Measurements from ENCODE around the gene SYT5. TPM values are rescaled to one million over a fixed set of nuclear protein-coding genes. Genes with fewer than 3 reads are reported as not detected.
A peak's percentile ranks its signal among the peaks of the same experiment; 100 is the strongest.

The SYT5 gene
- total and polyA plus RNA-seq, 2 of the 8 experiments (the other 6 are each of a cell fraction or from before 2014, with no cell fraction given), result 0.35 to 0.67 TPM

DNA sequence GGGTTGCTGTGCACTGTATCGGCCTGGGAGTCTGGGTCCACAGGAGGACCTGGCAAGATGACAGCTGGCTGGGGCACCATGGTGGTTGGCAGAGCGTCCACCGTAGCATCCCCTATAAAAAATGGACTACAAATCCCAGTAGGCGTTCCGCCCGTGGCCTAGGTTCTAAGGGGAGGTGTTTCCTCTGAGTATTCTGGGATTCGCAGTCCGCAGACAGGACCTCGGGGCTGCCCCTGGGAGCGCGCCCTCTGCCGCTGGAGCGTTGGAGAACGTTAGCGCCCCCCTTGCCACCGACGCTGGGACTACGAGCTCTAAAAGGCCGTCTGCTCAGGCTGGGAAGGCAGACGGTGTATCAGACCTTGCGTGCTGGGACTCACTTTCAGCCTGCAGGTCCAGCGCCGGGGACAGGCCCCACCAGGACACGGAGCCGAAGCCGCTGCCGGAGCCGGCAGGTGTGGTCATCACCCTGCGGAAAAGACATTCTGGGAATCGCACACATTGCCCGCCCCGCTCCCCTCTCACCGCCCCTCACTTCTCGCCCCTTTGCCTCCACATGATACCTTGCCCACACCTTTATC, 14.0 kb downstream of the SYT5 start (continued):
- TF ChIP-seq SAP30 (IDR thresholded peaks at IDR 0.05; ENCODE audit: insufficient read depth, insufficient replicate concordance, low read length), result no peak
- TF ChIP-seq SP1 (IDR thresholded peaks at IDR 0.05; ENCODE audit: low read depth, low read length), result peak; percentile 56; the same call in 1 of the 2 replicates
- TF ChIP-seq ATF3 (IDR thresholded peaks at IDR 0.05; ENCODE audit: insufficient read depth, low read depth, low read length), result peak; percentile 74; the same call in 1 of the 2 replicates
- TF ChIP-seq TCF12 (IDR thresholded peaks at IDR 0.05; ENCODE audit: low read depth, low read length), result 0 out of 2 replicates have a peak, but pooled peaks have one; percentile 15
- TF ChIP-seq RAD21 (IDR thresholded peaks at IDR 0.05 in 1 of 2, conservative IDR thresholded peaks at IDR 0.05 in 1 of 2; ENCODE audit: low read depth in 2 of 2, low read length in 2 of 2), result peak in 1 of 2 experiments; percentile 34; a peak in 2 of 4 replicates
- TF ChIP-seq SIN3A (conservative IDR thresholded peaks at IDR 0.05 in 1 of 2, IDR thresholded peaks at IDR 0.05 in 1 of 2; ENCODE audit: low read depth in 1 of 2, low read length in 2 of 2), result peak; percentile 75 to 95; a peak in 2 of 4 replicates
- TF ChIP-seq KDM4A (IDR thresholded peaks at IDR 0.05; ENCODE audit: low read depth, low read length, severe bottlenecking), result peak; percentile 48
- no peak for TF ChIP-seq POLR2A (IDR thresholded peaks at IDR 0.05; ENCODE audit: control extremely low read depth in 1 of 2, low read depth in 2 of 2, low read length in 2 of 2)
- 0 out of 2 replicates have a peak, but pooled peaks have one; percentile 44 for TF ChIP-seq FOSL1 (IDR thresholded peaks at IDR 0.05; ENCODE audit: insufficient read depth, low read depth, low read length)
- TF ChIP-seq SIX5 (IDR thresholded peaks at IDR 0.05; ENCODE audit: low read depth, low read length), result peak; percentile 96
- TF ChIP-seq POU5F1 (IDR thresholded peaks at IDR 0.05; ENCODE audit: low read depth, low read length), result no peak
- peak; percentile 68 for TF ChIP-seq YY1 (IDR thresholded peaks at IDR 0.05; ENCODE audit: low read depth, low read length)
- 0 out of 2 replicates have a peak, but pooled peaks have one; percentile 28 for TF ChIP-seq GABPA (IDR thresholded peaks at IDR 0.05; ENCODE audit: borderline replicate concordance, insufficient read depth, low read length)

Measured in H1 (cell line).